ENCODE results near the gene LIMK2.
A peak's percentile ranks its signal among the peaks of the same experiment; 100 is the strongest.
"Not testable (repeated sequence)": the region's sequence is repeated elsewhere in the genome, so short reads cannot be mapped to it uniquely, and the experiment has no call there.

The LIMK2 gene

DNA sequence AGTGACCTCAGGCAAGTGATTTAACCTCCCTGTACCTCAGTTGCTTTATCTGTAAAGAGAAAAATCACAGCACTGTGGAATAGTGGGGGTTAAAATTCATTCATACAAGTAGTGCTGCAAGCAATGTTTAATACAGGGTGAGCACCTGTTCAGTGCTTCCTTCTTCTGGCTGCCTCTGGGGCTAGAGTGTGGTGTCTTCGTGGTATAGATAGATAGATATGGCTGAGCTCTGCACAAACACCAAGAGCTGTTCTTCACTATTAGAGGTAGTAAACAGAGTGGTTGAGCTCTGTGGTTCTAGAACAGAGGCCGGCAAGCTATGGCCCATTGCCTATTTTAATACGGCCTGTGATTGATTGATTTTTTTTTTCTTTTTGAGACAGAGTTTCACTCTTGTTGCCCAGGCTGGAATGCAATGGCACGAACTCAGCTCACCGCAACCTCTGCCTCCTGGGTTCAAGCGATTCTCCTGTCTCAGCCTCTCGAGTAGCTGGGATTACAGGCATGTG lies 32.9 kb downstream of the LIMK2 start:
- DNase-seq = no peak

DNA sequence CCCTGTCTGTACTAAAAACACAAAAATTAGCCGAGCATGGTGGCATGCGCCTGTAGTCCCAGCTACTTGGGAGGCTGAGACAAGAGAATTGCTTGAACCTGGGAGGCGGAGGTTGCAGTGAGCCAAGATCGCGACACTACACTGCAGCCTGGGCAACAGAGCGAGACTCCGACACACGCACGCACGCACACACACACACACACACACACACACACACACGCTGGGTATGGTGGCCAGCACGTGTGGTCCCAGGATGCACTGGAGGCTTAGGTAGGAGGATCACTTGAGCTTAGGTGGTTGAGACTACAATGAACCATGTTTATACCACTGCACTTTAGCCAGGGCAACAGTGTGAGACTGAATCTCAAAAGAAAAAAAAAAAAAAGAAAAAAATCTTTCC lies 33.9 kb downstream of the LIMK2 start:
- not testable (repeated sequence) for DNase-seq

DNA sequence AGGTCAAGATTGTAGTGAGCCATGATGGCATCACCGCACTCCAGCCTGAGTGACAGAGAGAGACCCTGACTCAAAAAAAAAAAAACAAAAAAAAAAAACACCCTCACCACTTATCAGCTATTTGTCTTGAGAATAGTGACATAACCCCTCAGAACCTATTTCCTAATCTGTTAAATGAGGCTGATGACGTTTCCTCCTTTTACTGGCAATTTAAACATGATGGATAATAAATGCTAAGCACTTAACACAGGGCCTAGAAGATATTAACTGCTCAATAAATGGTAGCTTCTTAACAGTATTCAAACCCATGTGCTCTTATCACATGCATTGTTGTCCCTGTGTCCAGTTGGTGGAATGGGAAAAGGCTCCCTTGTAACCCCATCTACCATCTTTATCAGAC lies 34.6 kb downstream of the LIMK2 start:
- DNase-seq = no peak

DNA sequence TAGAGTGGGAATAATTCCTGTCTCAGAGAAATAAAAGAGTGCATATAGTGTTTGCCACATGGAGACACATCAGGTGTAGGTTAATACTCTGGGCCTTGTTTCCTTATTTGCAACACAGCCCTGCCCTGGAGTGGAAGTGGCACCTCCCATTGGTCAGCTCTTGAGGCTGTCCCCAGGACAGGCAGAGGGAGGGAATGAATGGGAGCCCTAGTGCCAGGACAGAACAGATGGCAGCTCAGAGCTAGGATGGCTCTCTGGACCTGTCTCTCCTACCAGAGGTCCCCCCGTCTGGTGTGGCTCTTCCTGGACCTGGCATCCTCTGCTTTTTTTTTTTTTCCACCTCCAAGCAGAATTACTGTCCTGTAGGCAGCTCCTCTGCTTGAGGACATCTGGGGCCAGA lies 35.6 kb downstream of the LIMK2 start:
- DNase-seq = no peak

DNA sequence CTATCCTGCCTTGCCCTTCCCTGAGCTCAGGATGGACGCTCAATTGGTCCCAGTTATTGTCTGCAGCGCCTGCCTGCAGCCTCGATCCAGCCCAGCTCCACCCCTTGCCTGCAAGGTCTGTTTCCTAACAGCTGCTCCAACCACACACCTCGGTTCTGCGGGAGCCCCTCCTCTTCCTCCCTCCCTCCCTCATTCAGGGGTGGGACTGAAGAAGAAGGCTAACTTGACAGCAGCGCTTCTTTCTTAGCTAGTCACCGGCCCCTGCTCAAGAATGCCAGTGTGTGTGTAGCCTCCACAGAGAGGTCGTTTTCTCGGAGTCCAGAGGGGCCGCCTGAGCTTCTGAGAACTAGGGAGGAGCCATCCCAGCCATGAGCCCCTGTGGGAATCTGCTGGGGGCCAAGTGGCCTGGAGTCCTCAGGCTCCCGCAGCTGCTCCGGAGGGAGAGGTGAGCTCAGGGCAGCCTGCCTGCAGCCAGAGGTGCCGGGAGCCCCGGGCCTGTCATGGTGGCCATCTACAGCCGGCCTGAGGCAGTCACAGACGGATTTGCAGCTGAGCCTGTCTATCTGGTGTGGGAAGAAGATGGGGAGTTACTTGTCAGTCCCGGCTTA lies 36.1 kb downstream of the LIMK2 start:
- peak; percentile 85 for DNase-seq

DNA sequence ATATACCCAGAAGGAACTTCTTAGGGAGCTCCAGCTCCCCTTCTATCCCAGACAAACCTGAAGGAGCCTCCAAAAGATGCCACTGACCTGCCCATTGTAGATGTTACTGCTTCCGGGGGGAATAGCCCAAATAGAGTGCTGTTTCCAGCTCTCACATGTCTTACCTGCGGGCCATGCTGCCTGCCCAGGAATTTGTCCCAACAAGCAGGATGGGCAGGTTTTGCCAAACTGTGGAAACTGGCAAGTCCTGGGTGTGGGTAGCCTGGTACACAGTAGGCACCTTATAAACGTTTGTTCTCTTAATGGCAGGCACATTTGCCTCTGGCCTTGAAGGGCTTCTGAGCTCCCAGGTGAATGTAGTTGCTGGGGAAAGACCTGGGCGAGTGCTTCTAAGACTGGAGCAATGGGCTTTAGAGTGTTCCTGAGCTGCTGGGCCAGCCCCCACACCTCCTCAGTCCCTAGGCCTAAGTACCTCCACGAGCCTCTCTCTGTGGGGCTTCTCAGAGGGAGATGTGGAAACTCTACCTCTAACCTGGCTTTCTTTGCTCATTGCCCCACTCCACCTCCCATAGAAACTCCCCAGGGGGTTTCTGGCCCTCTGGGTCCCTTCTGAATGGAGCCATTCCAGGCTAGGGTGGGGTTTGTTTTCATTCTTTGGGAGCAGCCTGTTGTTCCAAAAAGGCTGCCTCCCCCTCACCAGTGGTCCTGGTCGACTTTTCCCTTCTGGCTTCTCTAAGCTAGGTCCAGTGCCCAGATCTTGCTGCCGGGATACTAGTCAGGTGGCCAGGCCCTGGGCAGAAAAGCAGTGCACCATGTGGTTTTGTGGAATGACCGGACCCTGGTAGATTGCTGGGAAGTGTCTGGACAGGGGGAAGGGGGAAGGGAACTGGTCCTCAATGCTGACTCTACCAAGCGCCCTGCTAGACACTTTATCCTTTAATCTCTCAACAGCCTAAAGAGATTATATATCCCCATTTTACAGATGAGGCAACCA lies 37.2 kb downstream of the LIMK2 start:
- no peak for DNase-seq

DNA sequence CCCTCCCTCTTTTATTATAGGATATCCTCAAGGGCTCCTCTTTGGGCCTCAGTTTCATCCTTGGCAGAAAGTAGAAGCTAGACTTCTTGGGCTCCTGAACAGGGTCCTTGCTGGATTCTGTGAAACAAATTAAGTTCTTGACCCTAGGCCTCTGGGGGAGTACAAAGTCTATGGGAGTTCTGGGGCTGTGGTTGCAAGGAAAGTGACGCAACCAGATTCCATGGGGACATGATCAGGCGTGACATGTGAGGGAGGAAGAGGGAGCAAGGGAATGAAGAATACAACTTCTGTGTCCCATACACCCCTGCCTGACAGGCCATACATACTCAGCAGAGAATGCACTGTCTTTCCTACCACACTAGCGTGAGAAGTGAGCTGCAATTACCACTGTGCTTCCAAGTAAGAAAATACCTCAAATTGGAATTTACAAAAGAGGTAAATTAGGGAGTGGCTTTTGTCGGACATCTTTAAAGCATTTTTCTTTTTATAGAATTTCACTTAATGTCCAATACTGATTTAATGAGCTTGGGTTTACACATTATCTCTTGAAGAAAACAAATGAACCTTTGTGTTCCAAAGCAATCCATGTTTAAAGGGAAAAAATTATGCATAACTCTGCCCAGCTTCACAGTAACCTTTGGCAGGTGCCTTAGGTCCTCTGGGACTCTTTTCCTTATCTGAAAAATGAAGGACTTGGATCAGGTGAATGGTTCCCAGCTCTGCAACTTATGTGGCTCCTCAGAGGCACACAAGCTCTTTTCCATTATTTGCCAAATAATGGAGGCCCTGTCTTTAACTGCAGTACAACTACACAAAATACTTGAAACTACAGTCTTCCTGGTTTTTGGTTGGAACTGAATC lies 38.9 kb downstream of the LIMK2 start:
- DNase-seq = no peak

DNA sequence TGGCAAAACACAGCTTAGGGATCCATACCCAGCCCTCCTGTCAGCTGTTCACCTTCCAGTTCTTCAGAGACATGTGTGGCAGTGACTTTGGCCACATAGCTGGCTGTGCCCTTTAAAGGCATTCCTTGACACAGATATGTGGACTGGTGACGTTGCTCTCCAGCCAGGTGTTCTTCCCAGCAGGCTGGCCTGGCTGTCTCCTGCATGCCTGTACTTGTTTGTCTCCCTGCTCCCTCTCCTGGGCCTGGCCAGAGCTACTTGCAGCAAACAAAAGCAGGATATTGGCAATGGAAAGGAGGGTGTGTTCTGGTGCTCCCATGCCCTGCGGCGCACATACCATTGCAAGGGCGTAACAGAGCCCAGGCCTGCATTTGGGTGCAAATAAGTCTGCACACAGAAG lies 41.9 kb downstream of the LIMK2 start:
- DNase-seq = no peak

DNA sequence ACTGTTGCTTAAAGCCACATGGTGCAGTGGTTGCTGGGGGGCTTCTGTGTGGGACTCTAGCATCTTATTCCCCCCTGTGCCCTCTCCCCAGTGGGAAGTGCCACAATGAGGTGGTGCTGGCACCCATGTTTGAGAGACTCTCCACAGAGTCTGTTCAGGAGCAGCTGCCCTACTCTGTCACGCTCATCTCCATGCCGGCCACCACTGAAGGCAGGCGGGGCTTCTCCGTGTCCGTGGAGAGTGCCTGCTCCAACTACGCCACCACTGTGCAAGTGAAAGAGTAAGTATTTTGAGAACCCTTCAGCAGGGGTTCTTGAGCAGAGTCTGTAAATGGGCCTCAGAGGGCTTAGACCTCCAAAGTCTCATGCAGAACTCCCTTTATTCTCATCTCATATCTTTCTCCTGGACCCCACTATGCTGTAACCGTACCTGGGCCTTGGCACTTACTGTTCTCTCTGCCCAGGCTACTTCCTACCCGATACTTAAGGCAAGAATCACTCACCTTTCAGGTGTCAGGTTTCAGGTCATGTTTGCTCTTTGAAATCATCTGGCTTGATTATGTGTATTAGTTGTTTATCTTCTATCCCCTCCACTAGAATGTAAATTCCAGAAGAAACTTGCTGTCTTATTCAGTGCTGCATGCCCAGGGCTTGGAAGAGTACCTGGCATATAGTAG lies 47.8 kb downstream of the LIMK2 start:
- no peak for DNase-seq

DNA sequence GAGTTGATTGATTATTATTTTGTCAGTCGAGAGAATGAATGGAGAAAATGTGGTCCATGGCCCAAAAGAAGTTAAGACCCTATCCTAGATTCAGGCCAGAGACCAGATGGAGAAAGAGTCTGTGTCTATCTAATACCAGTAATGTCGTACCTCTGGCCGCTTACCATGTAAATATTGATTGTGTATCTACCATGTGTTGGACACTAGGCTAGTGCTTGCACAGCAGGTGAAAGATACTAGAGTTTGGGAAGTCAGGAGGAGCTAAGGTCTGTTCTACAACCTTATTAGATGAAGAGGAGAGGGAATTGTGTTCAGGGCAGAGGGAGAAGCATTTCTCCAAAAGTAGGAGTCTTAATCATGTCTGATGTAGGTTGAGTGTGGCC lies 48.4 kb downstream of the LIMK2 start:
- no peak for DNase-seq

DNA sequence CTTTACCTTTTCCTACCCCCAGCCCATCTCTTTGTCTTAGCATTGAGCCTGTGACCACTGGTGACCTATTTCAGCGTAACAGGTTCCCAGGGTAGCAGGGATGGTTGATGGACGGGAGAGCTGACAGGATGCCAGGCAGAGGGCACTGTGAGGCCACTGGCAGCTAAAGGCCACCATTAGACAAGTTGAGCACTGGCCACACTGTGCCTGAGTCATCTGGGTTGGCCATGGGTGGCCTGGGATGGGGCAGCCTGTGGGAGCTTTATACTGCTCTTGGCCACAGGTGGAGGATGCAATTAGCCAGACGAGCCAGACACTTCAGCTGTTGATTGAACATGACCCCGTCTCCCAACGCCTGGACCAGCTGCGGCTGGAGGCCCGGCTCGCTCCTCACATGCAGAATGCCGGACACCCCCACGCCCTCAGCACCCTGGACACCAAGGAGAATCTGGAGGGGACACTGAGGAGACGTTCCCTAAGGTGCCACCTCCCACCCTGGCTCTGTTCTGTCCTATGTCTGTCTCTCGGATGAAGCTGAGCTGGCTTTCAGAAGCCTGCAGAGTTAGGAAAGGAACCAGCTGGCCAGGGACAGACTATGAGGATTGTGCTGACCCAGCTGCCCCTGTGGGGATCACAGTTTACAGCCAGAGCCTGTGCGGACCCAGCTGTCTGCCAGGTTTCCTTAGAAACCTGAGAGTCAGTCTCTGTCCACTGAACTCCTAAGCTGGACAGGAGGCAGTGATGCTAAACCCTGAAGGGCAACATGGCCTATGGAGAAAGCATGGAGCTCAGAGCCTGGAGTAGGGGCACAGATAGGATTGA lies 50.4 kb downstream of the LIMK2 start:
- no peak for DNase-seq

DNA sequence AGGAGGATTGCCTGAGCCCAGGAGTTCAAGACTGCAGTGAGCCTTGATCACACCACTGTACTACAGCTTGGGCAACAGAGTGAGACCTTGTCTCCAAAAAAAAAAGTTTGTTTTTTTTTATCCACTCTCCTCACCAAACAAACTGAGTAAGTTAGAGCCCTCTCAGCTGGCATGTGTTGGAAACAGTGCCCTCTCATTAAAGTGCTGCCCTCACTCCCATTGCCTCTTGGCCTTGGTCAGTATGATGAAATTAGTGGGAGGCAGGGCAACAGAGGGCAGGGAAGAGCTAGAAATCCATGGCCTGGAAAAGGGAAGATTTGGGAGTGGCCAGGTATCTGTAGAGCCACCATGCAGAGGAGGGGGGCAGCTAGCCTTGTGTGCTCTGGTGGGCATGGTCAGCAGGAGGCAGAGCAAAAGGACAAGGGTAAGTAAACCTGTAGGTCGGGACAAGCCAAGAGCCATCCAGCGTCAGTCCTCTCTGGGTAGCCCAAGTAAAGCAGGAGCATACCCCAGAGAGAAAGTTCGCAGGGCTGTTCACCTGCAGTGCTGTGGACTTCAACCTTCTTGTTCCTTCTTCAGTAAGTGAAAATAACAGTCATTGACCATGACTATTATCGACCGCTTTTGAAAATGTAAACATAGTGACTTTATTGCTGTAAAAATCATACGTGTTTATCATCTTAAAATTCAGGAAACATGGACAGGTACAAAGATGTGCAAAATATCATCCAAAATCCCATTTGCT lies 52.0 kb downstream of the LIMK2 start:
- DNase-seq = no peak

DNA sequence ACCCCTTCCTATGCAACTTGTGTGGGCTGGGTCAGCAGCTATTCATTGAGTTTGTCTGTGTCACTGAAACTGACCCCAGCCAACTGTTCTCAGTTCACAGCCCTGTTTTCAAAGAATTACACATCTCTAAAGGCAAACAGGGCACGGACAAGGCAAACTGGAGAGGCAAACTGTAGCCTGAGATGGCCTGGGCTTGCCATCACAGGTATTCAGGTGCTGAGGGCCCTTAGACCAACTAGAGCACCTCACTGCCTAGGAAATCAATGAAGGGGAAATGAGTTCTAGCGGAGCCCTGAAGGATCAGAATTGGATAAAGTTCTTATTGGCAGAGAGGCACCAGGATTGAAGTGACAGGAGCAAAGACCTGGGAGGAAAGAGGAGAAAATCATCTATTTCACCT lies 56.2 kb downstream of the LIMK2 start:
- no peak for DNase-seq

DNA sequence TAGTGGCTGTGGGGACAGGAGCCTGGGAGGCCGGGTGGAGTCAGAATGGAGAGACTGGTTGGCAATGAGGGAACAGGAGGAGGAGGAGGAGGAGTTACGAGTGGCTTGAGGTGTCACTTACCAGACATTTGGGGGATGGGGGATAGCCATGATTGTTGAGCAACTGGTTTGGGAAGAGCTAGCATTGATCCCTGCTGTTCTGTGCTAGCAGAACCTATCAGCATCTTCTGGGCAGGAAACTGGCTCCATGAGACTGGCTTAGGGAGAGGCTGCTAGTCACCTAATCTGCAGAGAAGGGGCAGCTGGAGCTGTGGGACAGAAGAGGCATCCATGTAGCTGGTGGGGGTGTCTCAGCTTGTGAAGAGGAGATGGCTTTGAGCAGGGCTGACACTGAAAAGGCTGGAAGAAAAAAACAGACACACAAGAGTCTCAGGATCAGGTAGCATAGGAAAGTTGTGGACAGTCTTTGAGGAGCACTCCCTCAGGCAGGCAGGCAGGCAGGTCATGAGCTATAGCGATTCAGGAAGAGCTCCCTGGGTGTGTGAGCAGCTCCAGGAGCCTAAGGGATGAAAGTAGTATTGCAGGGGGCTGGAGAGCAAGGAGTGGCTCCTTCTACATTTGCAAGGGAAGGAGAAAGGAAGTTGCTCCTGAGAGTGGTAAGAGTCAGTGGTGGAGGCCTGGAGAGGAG lies 57.9 kb downstream of the LIMK2 start:
- no peak for DNase-seq

DNA sequence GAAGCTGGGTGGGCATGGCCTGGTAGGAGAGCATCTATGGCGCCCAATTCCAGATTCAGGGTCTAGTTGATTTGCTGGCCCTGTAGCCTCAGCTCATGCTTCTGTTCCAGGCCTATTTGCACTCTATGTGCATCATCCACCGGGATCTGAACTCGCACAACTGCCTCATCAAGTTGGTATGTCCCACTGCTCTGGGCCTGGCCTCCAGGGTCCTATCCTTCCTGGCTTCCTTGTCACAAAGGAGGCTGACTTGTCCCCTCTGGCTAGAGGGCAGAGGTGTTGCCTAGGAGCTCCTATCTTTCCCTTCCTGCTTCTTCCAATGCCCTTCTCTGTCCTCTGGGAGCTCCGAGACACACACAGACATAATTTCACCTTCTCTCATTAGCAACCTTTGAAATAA lies 58.9 kb downstream of the LIMK2 start:
- DNase-seq = no peak

DNA sequence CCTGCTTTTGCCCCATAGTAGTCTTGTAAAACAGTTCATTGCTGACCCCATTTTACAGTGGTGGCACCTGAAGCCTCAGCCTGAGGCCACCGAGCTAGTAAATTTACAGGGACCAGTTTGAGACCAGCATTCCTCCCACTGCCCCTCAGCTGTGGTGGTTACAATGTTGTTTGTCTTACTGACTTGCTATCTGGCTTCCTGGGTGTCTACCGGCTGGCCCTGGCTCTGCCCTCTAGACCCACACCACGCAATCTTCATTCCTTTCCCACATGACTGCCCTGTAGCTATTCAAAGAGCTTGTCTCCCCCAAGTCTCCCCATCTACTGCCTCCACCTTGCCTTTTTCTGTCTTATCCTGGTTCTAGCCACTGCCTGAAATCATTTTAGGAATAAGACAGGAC lies 59.4 kb downstream of the LIMK2 start:
- DNase-seq = no peak

DNA sequence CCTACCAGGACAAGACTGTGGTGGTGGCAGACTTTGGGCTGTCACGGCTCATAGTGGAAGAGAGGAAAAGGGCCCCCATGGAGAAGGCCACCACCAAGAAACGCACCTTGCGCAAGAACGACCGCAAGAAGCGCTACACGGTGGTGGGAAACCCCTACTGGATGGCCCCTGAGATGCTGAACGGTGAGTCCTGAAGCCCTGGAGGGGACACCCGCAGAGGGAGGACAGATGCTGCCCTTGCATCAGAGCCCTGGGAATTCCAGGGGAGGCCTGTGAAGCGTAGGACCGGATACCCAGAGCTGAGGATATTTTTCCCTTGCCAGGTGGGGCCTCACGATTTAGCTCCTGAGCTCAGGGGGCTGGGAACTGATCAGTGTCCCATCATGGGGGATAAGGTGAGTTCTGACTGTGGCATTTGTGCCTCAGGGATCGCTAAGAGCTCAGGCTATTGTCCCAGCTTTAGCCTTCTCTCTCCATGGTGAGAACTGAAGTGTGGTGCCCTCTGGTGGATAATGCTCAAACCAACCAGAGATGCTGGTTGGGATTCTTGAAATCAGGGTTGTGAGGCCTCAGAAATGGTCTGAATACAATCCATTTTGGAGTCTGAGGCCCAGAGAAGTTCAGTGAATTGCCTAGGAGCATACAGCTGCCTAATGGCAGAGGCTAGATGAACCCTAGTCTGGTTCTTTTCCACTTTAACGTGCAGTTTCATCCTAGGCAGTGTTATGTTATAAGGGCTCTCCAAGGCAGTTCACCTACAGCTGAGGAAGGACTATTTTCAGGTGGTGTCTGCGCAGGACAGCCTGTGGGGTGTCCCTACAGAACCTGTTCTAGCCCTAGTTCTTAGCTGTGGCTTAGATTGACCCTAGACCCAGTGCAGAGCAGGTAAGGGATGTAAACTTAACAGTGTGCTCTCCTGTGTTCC lies 60.7 kb downstream of the LIMK2 start:
- DNase-seq = peak; percentile 51

DNA sequence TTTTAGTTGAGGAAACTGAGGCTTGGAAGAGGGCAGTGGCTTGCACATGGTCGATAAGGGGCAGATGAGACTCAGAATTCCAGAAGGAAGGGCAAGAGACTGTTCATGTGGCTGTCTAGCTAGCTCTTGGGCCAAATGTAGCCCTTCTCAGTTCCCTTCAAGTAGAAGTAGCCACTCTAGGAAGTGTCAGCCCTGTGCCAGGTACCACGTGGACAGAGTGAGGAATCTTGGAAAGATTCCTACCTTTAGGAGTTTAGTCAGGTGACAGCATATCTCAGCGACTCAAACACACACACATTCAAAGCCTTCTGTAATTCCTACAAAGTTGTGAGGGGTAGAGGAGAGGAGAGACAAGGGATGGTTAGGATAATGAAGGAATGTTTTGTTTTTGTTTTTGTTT lies 61.9 kb downstream of the LIMK2 start:
- DNase-seq = no peak

DNA sequence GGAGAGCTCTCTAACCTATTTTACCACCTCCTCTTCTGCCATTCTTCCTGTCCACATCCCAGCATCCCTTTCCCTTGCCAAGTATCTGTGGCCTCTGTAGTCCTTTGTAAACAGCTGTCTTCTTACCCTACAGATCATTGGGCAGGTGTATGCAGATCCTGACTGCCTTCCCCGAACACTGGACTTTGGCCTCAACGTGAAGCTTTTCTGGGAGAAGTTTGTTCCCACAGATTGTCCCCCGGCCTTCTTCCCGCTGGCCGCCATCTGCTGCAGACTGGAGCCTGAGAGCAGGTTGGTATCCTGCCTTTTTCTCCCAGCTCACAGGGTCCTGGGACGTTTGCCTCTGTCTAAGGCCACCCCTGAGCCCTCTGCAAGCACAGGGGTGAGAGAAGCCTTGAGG lies 62.9 kb downstream of the LIMK2 start:
- DNase-seq = no peak

All from left hindlimb (tissue), 1 donor.